ENCODE results near the gene SLC25A45. TPM values are rescaled to one million over a fixed set of nuclear protein-coding genes. Genes with fewer than 3 reads are reported as not detected.

Gene SLC25A45
- total RNA-seq = 10 to 100 TPM; 12.5 to 15.1 TPM

- POLR2A ChIA-PET = interaction anchor here (0.5 to 4.4 kb wide), 16 partner anchors 15 to 329 kb away, joined by 3 to 42 read pairs (median 6); partner anchors contain the start of genes DPF2, MALAT1 and NEAT1
Observed at GRCh38 chr11:65382033-65382803, at the start of gene SLC25A45. SLC25A45 (minus strand) TSS chr11:65382646; CDS start chr11:65381951, 695 bp downstream.

GRCh38 chr11:65431451-65432099, 49.1 kb upstream of the SLC25A45 start:
- ChIA-PET CTCF (no interaction called here), POLR2A (interaction anchor here (0.6 to 1.1 kb wide), 3 partner anchors 52 to 74 kb away, joined by 4 to 6 read pairs (median 6); no protein-coding TSS in a partner anchor)

More at GRCh38 chr11:65382033-65382803, at the start of gene SLC25A45:
- CTCF ChIA-PET = interaction anchor here (0.8 to 2.1 kb wide), 9 partner anchors 9 to 127 kb away, joined by 3 to 11 read pairs (median 3); no protein-coding TSS in a partner anchor

- ChIA-PET CTCF (interaction anchor here (1.1 to 20.0 kb wide), 2 partner anchors 9 to 76 kb away, joined by 3 to 423 read pairs; partner anchors contain the start of gene MALAT1), POLR2A (interaction anchor here (1.1 to 17.5 kb wide), 4 partner anchors 12 to 74 kb away, joined by 3 to 2088 read pairs (median 34); partner anchors contain the start of gene MALAT1)
Observed at GRCh38 chr11:65430406-65431217, 48.2 kb upstream of the SLC25A45 start.

GRCh38 chr11:65429724-65430405, 47.4 kb upstream of the SLC25A45 start:
- CTCF ChIA-PET = interaction anchor here (1.1 to 20.0 kb wide), 2 partner anchors 8 to 76 kb away, joined by 3 to 423 read pairs; partner anchors contain the start of gene MALAT1
- POLR2A ChIA-PET = interaction anchor here (0.6 to 17.5 kb wide), 5 partner anchors 11 to 85 kb away, joined by 3 to 2088 read pairs (median 9); partner anchors contain the start of gene MALAT1

GRCh38 chr11:65429068-65429681, 46.7 kb upstream of the SLC25A45 start:
- ChIA-PET POLR2A (interaction anchor here (0.6 to 17.5 kb wide), 4 partner anchors 10 to 86 kb away, joined by 3 to 2088 read pairs (median 31); partner anchors contain the start of gene MALAT1), CTCF (interaction anchor here (20.0 kb wide), 1 partner anchor 77 kb away, joined by 423 read pairs; the partner anchor contains the start of gene MALAT1)

GRCh38 chr11:65428578-65429067, 46.2 kb upstream of the SLC25A45 start:
- ChIA-PET CTCF (interaction anchor here (20.0 kb wide), 1 partner anchor 78 kb away, joined by 423 read pairs; the partner anchor contains the start of gene MALAT1), POLR2A (interaction anchor here (0.8 to 17.5 kb wide), 3 partner anchors 10 to 75 kb away, joined by 3 to 2088 read pairs (median 59); partner anchors contain the start of gene MALAT1)

GRCh38 chr11:65427691-65428577, 45.5 kb upstream of the SLC25A45 start:
- CTCF ChIA-PET = interaction anchor here (20.0 kb wide), 1 partner anchor 78 kb away, joined by 423 read pairs; the partner anchor contains the start of gene MALAT1
- POLR2A ChIA-PET = interaction anchor here (4.3 to 17.5 kb wide), 2 partner anchors 9 to 76 kb away, joined by 59 to 2088 read pairs; partner anchors contain the start of gene MALAT1

- ChIA-PET CTCF (interaction anchor here (20.0 kb wide), 1 partner anchor 79 kb away, joined by 423 read pairs; the partner anchor contains the start of gene MALAT1), POLR2A (interaction anchor here (0.5 to 17.5 kb wide), 4 partner anchors 8 to 77 kb away, joined by 10 to 2088 read pairs (median 49); partner anchors contain the start of gene MALAT1)
Observed at GRCh38 chr11:65426839-65427690, 44.6 kb upstream of the SLC25A45 start.

- CTCF ChIA-PET = interaction anchor here (0.7 to 20.0 kb wide), 3 partner anchors 10 to 80 kb away, joined by 4 to 423 read pairs (median 5); partner anchors contain the start of gene MALAT1
- POLR2A ChIA-PET = interaction anchor here (0.5 to 17.5 kb wide), 4 partner anchors 9 to 78 kb away, joined by 3 to 2088 read pairs (median 24); partner anchors contain the start of gene MALAT1
Observed at GRCh38 chr11:65425971-65426838, 43.8 kb upstream of the SLC25A45 start.

GRCh38 chr11:65425105-65425970, 42.9 kb upstream of the SLC25A45 start:
- CTCF ChIA-PET = interaction anchor here (0.6 to 20.0 kb wide), 5 partner anchors 9 to 474 kb away, joined by 3 to 423 read pairs (median 4); partner anchors contain the start of gene MALAT1
- POLR2A ChIA-PET = interaction anchor here (0.6 to 17.5 kb wide), 8 partner anchors 9 to 116 kb away, joined by 3 to 2088 read pairs (median 31); partner anchors contain the start of genes FRMD8, MALAT1 and SLC25A45

- ChIA-PET POLR2A (interaction anchor here (0.6 to 17.5 kb wide), 10 partner anchors 8 to 163 kb away, joined by 3 to 2088 read pairs (median 16); partner anchors contain the start of genes FRMD8, MALAT1, POLA2 and SLC25A45), CTCF (interaction anchor here (0.6 to 20.0 kb wide), 3 partner anchors 69 to 475 kb away, joined by 3 to 423 read pairs (median 3); partner anchors contain the start of gene MALAT1)
Observed at GRCh38 chr11:65424205-65425104, 42.0 kb upstream of the SLC25A45 start.

Data from activated CD8-positive, alpha-beta memory T cell treated with anti-CD3 and anti-CD28 coated beads for 36 hours (primary cell).